ENCODE results near the gene F13A1.
A peak's percentile ranks its signal among the peaks of the same experiment; 100 is the strongest.

The F13A1 gene

GRCh38 chr6:6244624-6245023 lies 75.8 kb downstream of the F13A1 start:
- no peak for DNase-seq
- TF ChIP-seq GATA1 (IDR thresholded peaks at IDR 0.05; ENCODE audit: low read depth, low read length): no peak
- TF ChIP-seq POLR2A (IDR thresholded peaks at IDR 0.05; ENCODE audit: low read length): no peak

DNA sequence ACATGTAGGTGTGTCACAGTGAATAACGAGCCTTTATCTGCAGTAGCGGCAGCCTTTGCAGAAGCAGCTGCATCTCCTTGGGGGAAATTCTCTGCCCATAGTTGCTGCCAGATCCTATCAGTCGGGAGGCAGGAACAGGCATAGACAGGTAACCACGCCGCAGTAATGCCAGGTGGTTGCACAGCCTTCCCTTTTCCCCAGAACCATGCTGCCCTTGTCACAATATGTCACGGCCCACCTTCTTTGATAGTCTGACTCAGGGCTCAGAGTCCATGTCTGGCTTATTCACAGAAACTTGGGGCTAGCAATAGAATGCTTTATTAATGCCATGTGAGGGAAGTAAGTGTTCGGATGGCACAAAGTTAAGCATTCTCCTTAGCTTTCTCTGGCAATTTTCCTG lies 76.6 kb downstream of the F13A1 start:
- DNase-seq: no peak
- TF ChIP-seq GATA1 (IDR thresholded peaks at IDR 0.05; ENCODE audit: low read depth, low read length): no peak
- no peak for TF ChIP-seq POLR2A (IDR thresholded peaks at IDR 0.05; ENCODE audit: low read length)

GRCh38 chr6:6239598-6240581 lies 80.6 kb downstream of the F13A1 start:
- TF ChIP-seq GATA1 (IDR thresholded peaks at IDR 0.05; ENCODE audit: low read depth, low read length): no peak
- TF ChIP-seq POLR2A (IDR thresholded peaks at IDR 0.05; ENCODE audit: low read length): no peak
- no peak for DNase-seq

GRCh38 chr6:6236730-6237469 lies 83.6 kb downstream of the F13A1 start:
- no peak for DNase-seq
- TF ChIP-seq GATA1 (IDR thresholded peaks at IDR 0.05; ENCODE audit: low read depth, low read length): no peak
- no peak for TF ChIP-seq POLR2A (IDR thresholded peaks at IDR 0.05; ENCODE audit: low read length)

DNA sequence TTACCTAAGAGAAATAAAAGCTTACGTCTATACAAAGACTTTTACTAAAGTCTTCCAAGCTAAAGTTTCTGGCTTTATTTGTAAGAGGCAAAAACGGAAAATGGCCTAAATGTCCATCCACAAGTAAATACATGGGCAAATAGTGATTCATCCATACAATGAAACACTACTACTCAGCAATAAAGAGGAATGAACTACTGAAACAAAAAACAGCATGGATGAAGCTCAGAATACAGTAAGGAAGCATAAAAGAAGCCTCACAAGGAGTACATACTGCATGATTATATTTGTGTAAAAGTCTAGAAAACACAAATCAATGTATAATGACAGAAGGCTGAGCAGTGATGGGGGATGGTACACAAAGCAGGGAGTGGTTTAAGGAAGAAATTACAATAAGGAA lies 84.7 kb downstream of the F13A1 start:
- no peak for TF ChIP-seq POLR2A (IDR thresholded peaks at IDR 0.05; ENCODE audit: low read length)
- TF ChIP-seq GATA1 (IDR thresholded peaks at IDR 0.05; ENCODE audit: low read depth, low read length): no peak

GRCh38 chr6:6234963-6235362 lies 85.5 kb downstream of the F13A1 start:
- no peak for TF ChIP-seq POLR2A (IDR thresholded peaks at IDR 0.05; ENCODE audit: low read length)
- DNase-seq: no peak

More for the DNA sequence above, 84.7 kb downstream of the F13A1 start:
- DNase-seq: no peak

DNA sequence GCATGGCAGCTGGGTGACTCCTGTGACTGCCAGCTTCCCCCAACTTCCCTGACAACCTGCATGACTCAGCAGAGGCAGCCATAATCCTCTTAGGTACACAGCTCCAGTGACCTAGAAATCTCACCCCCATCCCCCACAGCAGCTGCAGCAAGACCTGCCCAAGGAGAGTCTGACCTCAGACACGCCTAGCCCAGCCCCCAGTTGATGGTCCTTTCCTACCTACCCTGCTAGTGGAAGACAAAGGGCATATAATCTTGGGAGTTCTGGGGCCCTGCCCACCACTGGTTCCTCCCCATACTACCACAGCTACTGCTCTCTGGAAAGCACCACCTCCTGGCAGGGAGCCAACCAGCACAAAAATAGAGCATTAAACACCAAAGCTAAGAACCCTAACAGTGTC lies 90.2 kb downstream of the F13A1 start:
- DNase-seq: no peak
- no peak for TF ChIP-seq GATA1 (IDR thresholded peaks at IDR 0.05; ENCODE audit: low read depth, low read length)
- TF ChIP-seq POLR2A (IDR thresholded peaks at IDR 0.05; ENCODE audit: low read length): no peak

GRCh38 chr6:6227896-6228295 lies 92.6 kb downstream of the F13A1 start:
- no peak for DNase-seq

DNA sequence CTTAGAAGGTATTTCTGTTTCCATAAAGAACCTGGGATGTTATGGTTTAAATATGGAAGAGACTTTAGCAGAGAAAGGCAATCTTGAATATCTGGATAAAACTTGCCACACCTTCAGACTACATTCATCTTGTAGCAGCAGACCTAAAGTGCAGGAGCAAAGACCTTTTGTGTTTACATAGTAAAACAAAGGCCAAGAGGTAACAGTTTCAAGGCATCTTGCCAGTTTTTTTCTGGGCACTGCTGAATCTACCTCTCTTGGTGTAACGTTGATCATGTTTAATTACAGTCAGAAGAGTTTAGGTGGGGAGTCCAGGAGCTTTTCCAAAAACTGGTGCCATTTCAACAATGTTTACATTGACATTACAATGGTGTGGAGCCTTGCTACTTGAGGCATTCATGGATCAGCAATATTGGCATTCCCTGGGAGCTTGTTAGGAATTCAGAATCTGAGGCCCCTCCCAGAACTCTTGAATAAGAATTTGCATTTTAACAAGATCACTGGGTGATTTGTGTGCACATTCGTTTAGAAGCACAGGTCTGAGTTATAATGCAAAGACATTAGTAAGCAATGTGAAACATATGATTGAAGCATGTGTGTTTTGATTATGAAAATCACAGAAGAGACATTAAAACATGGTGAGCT lies 94.5 kb downstream of the F13A1 start:
- no peak for DNase-seq
- TF ChIP-seq POLR2A (IDR thresholded peaks at IDR 0.05; ENCODE audit: low read length) (no peak), GATA1 (IDR thresholded peaks at IDR 0.05; ENCODE audit: low read depth, low read length) (no peak)

More at GRCh38 chr6:6227896-6228295, 92.6 kb downstream of the F13A1 start:
- no peak for TF ChIP-seq GATA1 (IDR thresholded peaks at IDR 0.05; ENCODE audit: low read depth, low read length)
- TF ChIP-seq POLR2A (IDR thresholded peaks at IDR 0.05; ENCODE audit: low read length): no peak

GRCh38 chr6:6224933-6225486 lies 95.5 kb downstream of the F13A1 start:
- no peak for DNase-seq
- TF ChIP-seq POLR2A (IDR thresholded peaks at IDR 0.05; ENCODE audit: low read length) (no peak), GATA1 (IDR thresholded peaks at IDR 0.05; ENCODE audit: low read depth, low read length) (no peak)

DNA sequence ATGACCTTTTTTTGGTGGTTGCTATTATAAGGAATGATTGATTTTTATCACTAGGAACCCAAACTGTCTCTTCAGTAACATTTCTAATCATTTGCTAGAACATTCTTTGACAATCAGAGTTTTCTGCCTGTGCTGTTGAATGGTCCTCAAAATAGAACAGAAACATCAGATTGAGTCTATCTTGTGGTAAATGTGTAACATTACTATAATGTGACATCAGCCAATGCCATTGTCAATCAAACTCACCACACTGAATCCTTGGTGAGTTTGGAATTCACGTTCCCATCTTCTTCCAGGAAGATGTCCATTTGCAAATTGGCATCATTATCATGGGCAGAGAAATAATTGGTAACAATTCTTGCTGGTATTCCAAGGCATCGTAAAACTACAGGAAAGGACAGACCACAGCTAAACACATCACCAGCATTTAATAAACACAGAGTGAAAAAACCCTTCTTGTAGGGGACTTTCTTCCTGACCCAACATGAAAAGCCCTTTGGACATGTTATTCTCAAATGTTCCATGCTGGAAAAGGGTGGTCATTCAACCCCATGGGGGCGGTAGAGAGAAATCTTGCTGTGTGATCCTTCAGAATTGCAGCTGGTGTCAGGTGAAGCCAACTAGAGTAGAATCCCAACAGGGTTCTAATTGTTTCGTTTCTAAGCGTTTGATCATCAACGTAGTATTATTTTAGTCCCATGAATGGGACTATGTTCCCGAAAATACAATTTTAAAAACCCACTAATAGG lies 98.5 kb downstream of the F13A1 start:
- TF ChIP-seq POLR2A (IDR thresholded peaks at IDR 0.05; ENCODE audit: low read length): no peak
- TF ChIP-seq GATA1 (IDR thresholded peaks at IDR 0.05; ENCODE audit: low read depth, low read length): no peak
- DNase-seq: peak in 1 of 2 experiments; percentile 26

GRCh38 chr6:6220718-6221117 lies 99.7 kb downstream of the F13A1 start:
- DNase-seq: no peak
- TF ChIP-seq POLR2A (IDR thresholded peaks at IDR 0.05; ENCODE audit: low read length): no peak
- no peak for TF ChIP-seq GATA1 (IDR thresholded peaks at IDR 0.05; ENCODE audit: low read depth, low read length)

- TF ChIP-seq GATA1 (IDR thresholded peaks at IDR 0.05; ENCODE audit: low read depth, low read length): no peak
- TF ChIP-seq POLR2A (IDR thresholded peaks at IDR 0.05; ENCODE audit: low read length): no peak
- no peak for DNase-seq
Measured at GRCh38 chr6:6219716-6220115, 100.7 kb downstream of the F13A1 start.
